ENCODE results near the gene PALM.

The PALM gene

GRCh38 chr19:715347-715746 lies 6.6 kb downstream of the PALM start:
- no peak for DNase-seq (ENCODE audit: low read depth)
- no peak for TF ChIP-seq CTCF (conservative IDR thresholded peaks at IDR 0.05; ENCODE audit: low read depth, low read length)
- H3K4me3 ChIP-seq (ENCODE audit: low read depth, low read length): no peak overlapping the region

- no peak for TF ChIP-seq CTCF (conservative IDR thresholded peaks at IDR 0.05; ENCODE audit: low read depth, low read length)
- no peak overlapping the region for H3K4me3 ChIP-seq (ENCODE audit: low read depth, low read length)
- DNase-seq (ENCODE audit: low read depth): no peak
These were observed 9.7 kb downstream of the PALM start for GRCh38 chr19:718251-718951.

- TF ChIP-seq CTCF (conservative IDR thresholded peaks at IDR 0.05; ENCODE audit: low read depth, low read length): no peak
- no peak overlapping the region for H3K4me3 ChIP-seq (ENCODE audit: low read depth, low read length)
- peak; percentile 53 for DNase-seq (ENCODE audit: low read depth)
These were observed 10.3 kb downstream of the PALM start for GRCh38 chr19:718991-719512.

- DNase-seq (ENCODE audit: low read depth): no peak
- no peak overlapping the region for H3K4me3 ChIP-seq (ENCODE audit: low read depth, low read length)
- no peak for TF ChIP-seq CTCF (conservative IDR thresholded peaks at IDR 0.05; ENCODE audit: low read depth, low read length)
These were observed 11.1 kb downstream of the PALM start for GRCh38 chr19:719636-720344.

GRCh38 chr19:720345-721160 lies 11.8 kb downstream of the PALM start:
- no peak for DNase-seq (ENCODE audit: low read depth)
- TF ChIP-seq CTCF (conservative IDR thresholded peaks at IDR 0.05; ENCODE audit: low read depth, low read length): no peak
- H3K4me3 ChIP-seq (ENCODE audit: low read depth, low read length): no peak overlapping the region

- no peak for DNase-seq (ENCODE audit: low read depth)
- TF ChIP-seq CTCF (conservative IDR thresholded peaks at IDR 0.05; ENCODE audit: low read depth, low read length): no peak
- H3K4me3 ChIP-seq (ENCODE audit: low read depth, low read length): no peak overlapping the region
These were observed 13.9 kb downstream of the PALM start for GRCh38 chr19:722553-723101.
